DOHH2 (cell line): ENCODE data around the gene TMEM182.

Experiments used
- EZH2phosphoT487 ChIP-seq: fragments of 200-600 bp; sonication (generic); IDR thresholded peaks from 2 replicates; pipeline ENCODE4 v1.6.1; 2017; ENCODE audit warnings: borderline replicate concordance, mild to moderate bottlenecking, antibody characterized with exemption, low read length, moderate library complexity, mixed read lengths
- TF ChIP-seq, protein P1 (sequence below): fragments of 200-600 bp; sonication (generic); IDR thresholded peaks from one replicate; pipeline ENCODE4 v1.5.1; 2014; ENCODE audit warnings: antibody characterized with exemption, mild to moderate bottlenecking, low read depth, low read length; ENCODE audit not compliant: poor library complexity, severe bottlenecking

DNA sequence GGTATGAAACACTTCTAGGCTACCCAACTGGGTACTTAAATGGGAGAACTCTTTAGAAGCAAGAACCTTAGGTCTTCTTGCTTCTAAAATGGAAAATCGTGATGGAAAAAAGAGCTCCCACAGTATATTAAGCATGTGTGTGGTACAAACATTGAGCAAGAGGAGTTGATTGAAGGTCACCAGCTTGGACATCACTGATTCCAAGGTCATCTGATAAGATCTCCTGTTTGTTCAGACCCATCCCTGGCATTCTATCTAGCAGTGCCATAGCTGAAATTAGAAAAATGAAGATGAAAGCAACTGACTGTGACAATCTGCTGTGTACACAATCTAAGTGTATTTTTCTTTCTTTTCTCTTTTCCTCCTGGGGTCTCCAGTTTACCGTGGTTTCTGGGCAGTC, 35.7 kb downstream of the TMEM182 start:
- TF ChIP-seq, protein P1, sequence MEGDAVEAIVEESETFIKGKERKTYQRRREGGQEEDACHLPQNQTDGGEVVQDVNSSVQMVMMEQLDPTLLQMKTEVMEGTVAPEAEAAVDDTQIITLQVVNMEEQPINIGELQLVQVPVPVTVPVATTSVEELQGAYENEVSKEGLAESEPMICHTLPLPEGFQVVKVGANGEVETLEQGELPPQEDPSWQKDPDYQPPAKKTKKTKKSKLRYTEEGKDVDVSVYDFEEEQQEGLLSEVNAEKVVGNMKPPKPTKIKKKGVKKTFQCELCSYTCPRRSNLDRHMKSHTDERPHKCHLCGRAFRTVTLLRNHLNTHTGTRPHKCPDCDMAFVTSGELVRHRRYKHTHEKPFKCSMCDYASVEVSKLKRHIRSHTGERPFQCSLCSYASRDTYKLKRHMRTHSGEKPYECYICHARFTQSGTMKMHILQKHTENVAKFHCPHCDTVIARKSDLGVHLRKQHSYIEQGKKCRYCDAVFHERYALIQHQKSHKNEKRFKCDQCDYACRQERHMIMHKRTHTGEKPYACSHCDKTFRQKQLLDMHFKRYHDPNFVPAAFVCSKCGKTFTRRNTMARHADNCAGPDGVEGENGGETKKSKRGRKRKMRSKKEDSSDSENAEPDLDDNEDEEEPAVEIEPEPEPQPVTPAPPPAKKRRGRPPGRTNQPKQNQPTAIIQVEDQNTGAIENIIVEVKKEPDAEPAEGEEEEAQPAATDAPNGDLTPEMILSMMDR, result no peak
- TF ChIP-seq EZH2phosphoT487, result no peak
